HFF-Myc (cell line): Measurements from ENCODE around the gene NSMF.

ENCODE experiments used
- DNase-seq: peaks from one replicate; pipeline ENCODE4 v3.0.0-alpha.2; 2011; ENCODE audit warnings: low read depth; ENCODE audit errors: extremely low read depth
- H3K4me3 ChIP-seq: replicated peaks from 2 replicates; pipeline ENCODE4 v1.5.1; 2011; ENCODE audit warnings: low read depth, mild to moderate bottlenecking, control low read depth, low read length
- TF ChIP-seq, protein P1 (sequence below): IDR thresholded peaks from 2 replicates; pipeline ENCODE4 v1.5.1; 2012; ENCODE audit warnings: mild to moderate bottlenecking, low read depth, low read length, control low read depth; ENCODE audit errors: missing control alignments

NSMF gene

DNA sequence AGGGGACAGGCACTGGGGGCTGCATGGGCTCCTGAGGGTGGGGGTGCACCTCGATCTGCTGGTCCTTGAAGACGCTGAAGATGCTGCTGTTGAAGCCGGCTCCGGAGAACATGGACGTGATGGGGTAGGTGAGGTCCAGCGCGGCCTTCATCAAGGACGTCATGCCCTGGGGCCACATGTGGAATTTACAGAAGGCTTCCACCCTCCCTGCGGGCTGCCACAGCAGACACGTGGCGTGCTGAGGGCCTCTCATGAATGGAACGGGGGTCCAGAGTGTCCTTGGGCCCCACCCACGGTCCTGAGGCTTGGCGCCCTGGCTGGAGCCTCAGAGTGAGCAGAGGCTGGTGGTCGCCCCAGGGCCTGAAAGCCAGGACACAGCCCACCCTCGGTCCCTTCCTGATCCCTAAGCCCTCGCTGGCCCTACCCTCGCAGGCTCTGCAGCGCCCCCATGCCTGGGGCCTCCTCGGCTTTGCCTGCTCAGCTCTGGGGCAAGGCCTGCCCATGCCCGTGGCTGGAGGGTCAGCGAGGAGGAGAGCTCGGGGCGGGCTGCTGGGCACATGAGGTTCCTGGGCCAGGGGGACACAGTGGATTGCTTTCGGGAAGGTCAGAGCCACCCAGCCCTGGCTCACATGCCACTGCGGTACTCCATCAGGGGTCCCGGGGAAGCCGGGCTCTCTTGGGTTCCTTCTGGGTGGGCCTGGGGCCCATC is 5.3 kb upstream of the NSMF start:
- TF ChIP-seq, protein P1, sequence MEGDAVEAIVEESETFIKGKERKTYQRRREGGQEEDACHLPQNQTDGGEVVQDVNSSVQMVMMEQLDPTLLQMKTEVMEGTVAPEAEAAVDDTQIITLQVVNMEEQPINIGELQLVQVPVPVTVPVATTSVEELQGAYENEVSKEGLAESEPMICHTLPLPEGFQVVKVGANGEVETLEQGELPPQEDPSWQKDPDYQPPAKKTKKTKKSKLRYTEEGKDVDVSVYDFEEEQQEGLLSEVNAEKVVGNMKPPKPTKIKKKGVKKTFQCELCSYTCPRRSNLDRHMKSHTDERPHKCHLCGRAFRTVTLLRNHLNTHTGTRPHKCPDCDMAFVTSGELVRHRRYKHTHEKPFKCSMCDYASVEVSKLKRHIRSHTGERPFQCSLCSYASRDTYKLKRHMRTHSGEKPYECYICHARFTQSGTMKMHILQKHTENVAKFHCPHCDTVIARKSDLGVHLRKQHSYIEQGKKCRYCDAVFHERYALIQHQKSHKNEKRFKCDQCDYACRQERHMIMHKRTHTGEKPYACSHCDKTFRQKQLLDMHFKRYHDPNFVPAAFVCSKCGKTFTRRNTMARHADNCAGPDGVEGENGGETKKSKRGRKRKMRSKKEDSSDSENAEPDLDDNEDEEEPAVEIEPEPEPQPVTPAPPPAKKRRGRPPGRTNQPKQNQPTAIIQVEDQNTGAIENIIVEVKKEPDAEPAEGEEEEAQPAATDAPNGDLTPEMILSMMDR: no peak
- DNase-seq: no peak
- no peak overlapping the region for H3K4me3 ChIP-seq

DNA sequence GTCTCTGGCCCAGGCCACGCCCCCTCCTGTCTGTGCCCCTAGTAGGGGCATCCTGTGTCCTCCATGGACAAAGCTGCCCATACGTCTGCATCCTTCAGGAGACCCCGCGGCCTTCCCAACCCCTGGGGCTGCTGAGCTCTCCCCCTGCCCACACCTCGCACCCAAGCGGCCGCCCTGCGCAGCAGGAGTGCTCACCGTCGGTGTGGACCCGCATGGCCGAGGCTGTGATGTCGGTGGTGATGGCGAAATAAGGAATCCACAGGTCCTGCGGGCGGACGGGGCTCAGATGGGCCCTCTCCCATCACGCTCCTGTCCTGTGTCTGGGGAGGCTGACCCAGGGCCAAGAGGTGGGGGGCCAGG is 4.8 kb upstream of the NSMF start:
- TF ChIP-seq, protein P1: no peak
- H3K4me3 ChIP-seq: no peak overlapping the region
- no peak for DNase-seq

DNA sequence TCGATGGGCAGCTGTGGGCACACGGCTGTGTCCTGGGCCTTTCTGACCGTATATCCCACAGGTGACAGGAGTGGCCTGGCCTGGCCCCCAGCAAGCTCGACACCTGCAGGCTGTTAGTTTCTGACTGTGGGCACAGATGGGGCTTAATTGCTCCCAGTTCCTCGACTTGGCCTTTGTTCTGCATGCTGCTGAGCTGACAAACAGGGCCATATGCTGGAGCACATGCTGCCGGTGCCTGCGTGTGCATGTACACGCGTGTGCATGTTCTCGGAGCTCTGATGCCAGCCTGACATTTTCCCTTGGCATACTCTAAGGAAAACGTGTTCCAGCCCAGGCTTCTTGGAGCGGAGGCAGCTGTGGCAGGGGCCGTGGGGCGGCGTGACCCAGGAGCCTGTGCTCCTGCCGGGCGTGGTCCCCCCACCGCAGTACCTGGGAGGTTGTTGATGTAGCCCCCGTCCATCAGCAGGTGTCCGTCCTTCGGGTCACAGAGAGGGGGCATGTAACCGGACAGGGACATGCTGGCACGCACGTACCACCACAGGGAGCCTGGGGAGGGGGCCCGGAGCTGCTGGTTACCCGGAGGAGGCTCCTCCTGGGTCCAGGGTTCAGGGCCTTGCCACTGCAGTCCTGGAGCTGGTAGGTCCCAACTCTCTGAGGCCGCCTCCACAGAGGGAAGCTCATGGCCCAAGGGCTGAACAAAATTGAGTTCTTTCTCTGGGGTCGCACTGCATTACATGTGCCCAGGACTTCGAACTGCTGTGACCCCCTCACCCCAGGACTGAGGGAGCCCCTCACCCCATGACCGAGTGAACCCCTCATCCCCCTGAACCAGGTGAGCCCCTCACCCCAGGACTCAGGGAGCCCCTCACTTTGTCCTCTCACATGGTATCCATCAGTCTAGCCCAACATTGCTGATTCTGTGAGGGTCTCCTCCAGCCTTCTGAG is 4.1 kb upstream of the NSMF start:
- TF ChIP-seq, protein P1: no peak
- no peak for DNase-seq
- no peak overlapping the region for H3K4me3 ChIP-seq

DNA sequence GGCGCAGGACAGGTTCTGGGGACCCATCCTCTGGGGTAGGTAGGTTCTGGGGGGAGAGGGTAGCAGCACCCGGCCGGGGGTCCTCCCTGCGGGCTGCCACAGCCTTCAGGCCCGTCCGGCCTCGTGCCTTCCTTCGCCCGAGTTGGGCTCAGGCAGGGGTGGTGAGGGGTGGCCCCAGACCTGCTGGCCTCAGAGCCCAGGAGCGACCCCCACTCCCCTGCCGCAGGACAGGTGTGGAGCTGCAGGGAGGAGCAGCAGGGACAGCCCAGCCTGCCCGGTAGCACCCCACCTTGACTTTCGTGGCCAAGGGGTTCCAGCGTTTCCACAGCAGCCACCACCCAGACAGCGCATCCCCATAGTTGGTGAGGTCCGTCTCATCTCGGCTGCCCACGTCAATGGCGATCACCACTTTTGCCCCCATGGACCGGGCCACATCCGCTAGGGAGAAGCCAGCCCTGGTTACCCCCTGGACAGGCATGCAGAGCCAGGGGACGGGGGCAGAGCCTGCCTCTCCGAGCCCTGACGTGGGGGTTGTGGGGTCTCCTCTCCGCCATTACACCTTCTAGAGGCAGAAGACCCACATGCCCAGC is 3.4 kb upstream of the NSMF start:
- no peak for DNase-seq
- TF ChIP-seq, protein P1: no peak
- H3K4me3 ChIP-seq: no peak overlapping the region

DNA sequence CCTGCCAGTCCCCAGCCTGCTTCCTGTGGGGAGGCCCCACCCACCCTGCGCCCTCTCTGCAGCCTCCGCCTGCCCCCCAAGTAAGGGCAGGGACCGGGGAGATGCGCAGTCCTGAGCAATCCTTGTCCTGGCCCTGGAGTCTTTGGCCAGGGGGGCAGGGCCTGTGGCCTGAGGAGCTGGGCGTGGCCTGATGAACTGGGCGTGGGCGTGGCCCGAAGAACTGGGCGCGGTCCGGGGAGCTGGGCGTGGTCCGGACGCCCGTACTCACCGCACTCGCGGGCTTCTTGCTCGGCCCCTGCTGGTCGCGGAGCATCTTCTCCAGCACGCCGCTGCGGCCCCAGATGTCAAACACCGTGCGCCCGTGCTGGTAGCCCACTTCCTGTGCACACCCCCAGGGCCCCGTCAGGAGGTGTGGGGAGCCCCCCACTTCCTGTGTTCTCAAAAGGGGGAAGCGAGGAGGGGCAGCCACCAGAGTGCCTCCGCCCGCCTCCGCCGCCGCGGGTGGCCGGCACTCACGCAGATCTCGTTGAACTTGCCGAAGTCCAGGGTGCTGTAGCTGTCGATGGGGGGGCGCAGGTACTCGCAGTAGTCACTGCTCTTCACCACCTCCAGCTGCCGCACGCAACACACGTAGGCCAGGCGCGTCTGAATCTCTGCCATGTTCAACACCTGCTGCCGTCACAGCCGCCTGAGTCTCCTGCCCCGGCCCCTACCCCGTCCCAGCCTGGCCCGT is 2.7 kb upstream of the NSMF start:
- no peak for DNase-seq
- H3K4me3 ChIP-seq: no peak overlapping the region; the same call in 1 of the 2 replicates
- TF ChIP-seq, protein P1: no peak

DNA sequence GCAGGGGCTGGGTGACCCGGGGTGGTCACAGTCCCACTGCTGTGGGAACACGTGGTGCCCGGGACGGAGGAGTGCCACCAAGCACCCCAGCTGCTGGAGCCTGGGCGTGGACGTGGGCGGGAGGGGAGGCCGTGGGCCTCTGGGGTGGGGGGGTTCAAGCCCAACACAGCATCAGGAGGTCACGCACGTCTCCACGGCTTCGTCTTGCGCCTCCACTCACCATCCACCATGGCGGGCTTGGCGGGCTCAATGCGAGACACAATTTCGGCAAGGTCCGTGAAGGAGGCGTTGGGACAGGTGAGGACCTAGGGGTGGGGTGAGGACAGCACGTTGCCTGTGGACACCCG is 2.2 kb upstream of the NSMF start:
- no peak overlapping the region for H3K4me3 ChIP-seq
- DNase-seq: no peak
- TF ChIP-seq, protein P1: no peak
